Ishikawa (cell line): Measurements from ENCODE around the gene ARMC3.

Source experiments
- MAX ChIP-seq: IDR thresholded peaks from 2 replicates; pipeline ENCODE4 v1.6.1; 2012
- TAF1 ChIP-seq: IDR thresholded peaks from 2 replicates; pipeline ENCODE4 v1.6.1; 2012; ENCODE audit warnings: low read depth, mild to moderate bottlenecking
- TEAD4 ChIP-seq: IDR thresholded peaks from 2 replicates; pipeline ENCODE4 v1.6.1; 2012

GRCh38 chr10:23038172-23038571, 110.3 kb downstream of the ARMC3 start:
- TF ChIP-seq TEAD4 (no peak), MAX (no peak), TAF1 (no peak)
